Left ventricle myocardium inferior (tissue), 1 donor: Measurements from ENCODE around the gene MB21D2. TPM values are rescaled to one million over a fixed set of nuclear protein-coding genes. Genes with fewer than 3 reads are reported as not detected.
A peak's percentile ranks its signal among the peaks of the same experiment; 100 is the strongest.

ENCODE experiments used
- DNase-seq: peaks from one replicate; pipeline ENCODE4 v3.0.0-alpha.2; 2020
- H3K27ac ChIP-seq: fragments of 200-600 bp; replicated peaks from 2 replicates; pipeline ENCODE4 v1.8.0; 2021
- H3K27me3 ChIP-seq: fragments of 200-600 bp; 2 replicates; pipeline ENCODE4 v1.8.0; 2021; ENCODE audit warnings: low read depth
- H3K36me3 ChIP-seq: fragments of 200-600 bp; 2 replicates; pipeline ENCODE4 v1.8.0; 2021
- H3K4me1 ChIP-seq: fragments of 200-600 bp; 2 replicates; pipeline ENCODE4 v1.8.0; 2021
- H3K4me3 ChIP-seq: fragments of 200-600 bp; 2 replicates; pipeline ENCODE4 v1.8.0; 2021; ENCODE audit warnings: mild to moderate bottlenecking, moderate library complexity
- H3K9me3 ChIP-seq: fragments of 200-600 bp; replicated peaks from 2 replicates; pipeline ENCODE4 v1.8.0; 2021
- intact Hi-C: fragments of 100-400 bp; cut with micrococcal nuclease; formaldehyde crosslinking; loops from one replicate; pipeline ENCODE4 v1.11.0; 2022
- total RNA-seq: library from RNA; stranded (reverse); fragmentation: NEBNext Ultra II Directional; extraction: Animal tissue kit (Norgen Biotek cat#: 25700); gene quantifications from one replicate; pipeline ENCODE4 v1.2.1, GENCODE V29; 2021
- TF ChIP-seq, protein P1 (sequence below): fragments of 200-600 bp; IDR thresholded peaks from 2 replicates; pipeline ENCODE4 v1.8.0; 2021; ENCODE audit warnings: antibody characterized with exemption, mild to moderate bottlenecking, borderline replicate concordance
- donor health status: DM: no; HTN: yes; CAD: no; lungs with severe emphysema.

The MB21D2 gene
- total RNA-seq, 1 donor from 2014 or later = 1.8 TPM

DNA sequence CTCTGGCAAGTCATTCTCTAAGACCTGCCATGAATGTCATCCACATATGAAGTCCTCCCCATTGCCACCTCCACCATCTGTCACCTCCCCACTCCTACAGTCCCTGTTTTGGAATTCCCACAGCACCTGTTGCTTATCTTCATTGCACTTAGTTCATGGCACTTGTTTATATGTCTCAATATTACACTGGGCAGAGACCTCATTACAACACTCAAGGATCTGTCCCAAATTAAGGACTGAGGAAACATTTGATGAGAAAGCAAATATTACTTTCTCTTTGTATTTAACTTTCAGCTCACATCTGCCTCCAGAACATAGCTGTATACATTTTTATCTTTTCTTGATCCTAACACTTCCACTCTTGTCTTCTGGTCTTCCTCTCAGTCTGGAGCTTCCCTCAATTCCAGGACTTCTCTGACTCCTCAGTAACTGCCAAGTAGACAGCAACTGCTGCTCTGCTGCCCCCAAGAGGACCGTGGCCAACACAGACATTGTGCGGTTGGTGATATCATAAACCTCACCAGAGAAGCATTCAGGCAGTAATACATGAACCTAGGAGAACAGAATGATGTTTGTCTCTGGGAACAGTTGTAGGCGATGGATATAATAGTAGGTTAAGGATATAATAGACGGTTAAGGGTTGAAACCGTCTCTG lies 145.3 kb downstream of the MB21D2 start:
- no peak overlapping the region for H3K4me3 ChIP-seq
- no peak overlapping the region for H3K27ac ChIP-seq
- peak; percentile 48 for DNase-seq
- no peaks in the 10 kb centered on the region for H3K36me3 ChIP-seq
- intact Hi-C loops = no loop called here
- TF ChIP-seq, protein P1, sequence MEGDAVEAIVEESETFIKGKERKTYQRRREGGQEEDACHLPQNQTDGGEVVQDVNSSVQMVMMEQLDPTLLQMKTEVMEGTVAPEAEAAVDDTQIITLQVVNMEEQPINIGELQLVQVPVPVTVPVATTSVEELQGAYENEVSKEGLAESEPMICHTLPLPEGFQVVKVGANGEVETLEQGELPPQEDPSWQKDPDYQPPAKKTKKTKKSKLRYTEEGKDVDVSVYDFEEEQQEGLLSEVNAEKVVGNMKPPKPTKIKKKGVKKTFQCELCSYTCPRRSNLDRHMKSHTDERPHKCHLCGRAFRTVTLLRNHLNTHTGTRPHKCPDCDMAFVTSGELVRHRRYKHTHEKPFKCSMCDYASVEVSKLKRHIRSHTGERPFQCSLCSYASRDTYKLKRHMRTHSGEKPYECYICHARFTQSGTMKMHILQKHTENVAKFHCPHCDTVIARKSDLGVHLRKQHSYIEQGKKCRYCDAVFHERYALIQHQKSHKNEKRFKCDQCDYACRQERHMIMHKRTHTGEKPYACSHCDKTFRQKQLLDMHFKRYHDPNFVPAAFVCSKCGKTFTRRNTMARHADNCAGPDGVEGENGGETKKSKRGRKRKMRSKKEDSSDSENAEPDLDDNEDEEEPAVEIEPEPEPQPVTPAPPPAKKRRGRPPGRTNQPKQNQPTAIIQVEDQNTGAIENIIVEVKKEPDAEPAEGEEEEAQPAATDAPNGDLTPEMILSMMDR = peak; percentile 69
- peaks cover 6% of the 10 kb centered on the region for H3K4me1 ChIP-seq
- H3K27me3 ChIP-seq = no peaks in the 10 kb centered on the region
- peaks cover 19% of the 10 kb centered on the region for H3K9me3 ChIP-seq

DNA sequence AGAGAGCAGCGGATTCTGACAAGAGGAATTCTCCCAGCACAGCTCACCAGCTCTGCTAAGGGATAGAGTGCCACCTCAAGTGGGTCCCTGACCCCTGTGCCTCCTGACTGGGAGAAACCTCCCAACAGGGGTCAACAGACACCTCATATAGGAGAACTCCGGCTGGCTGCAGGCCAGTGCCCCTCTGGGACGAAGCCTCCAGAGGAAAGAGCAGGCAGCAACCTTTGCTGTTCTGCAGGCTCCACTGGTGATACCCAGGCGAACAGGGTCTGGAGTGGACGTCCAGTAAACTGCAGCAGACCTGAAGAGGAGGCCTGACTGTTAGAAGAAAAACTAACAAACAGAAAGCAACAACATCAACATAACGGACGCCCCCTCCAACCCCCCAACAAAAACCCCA lies 159.0 kb downstream of the MB21D2 start:
- Histone ChIP-seq H3K36me3 (no peaks in the 10 kb centered on the region), H3K4me1 (no peaks in the 10 kb centered on the region), H3K4me3 (no peak overlapping the region), H3K27me3 (no peaks in the 10 kb centered on the region), H3K27ac (no peak overlapping the region), H3K9me3 (no peaks in the 10 kb centered on the region)
- TF ChIP-seq, protein P1 = no peak
- intact Hi-C loops = no loop called here
- DNase-seq = no peak

DNA sequence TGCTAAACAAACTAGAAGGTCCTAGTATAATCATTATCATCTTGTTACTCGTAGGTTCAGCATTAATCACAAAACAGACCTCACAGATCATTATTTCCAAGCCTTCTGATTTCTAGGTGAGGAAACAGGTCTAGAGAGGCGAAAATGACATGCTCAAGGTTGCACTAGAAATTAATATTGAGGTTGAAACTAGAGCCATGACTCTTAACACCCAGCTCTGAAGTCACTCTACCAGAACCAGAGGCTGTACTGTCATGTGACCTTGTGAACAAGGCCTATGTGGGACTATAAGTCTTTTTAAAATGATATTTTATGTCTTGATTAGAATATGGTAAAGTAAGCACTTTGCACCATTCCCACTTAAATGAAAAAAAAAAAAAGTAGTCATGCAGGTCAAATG lies 166.5 kb downstream of the MB21D2 start:
- H3K4me1 ChIP-seq = no peaks in the 10 kb centered on the region
- intact Hi-C loops = no loop called here
- DNase-seq = no peak
- H3K9me3 ChIP-seq = no peaks in the 10 kb centered on the region
- no peak overlapping the region for H3K27ac ChIP-seq
- TF ChIP-seq, protein P1 = no peak
- no peak overlapping the region for H3K4me3 ChIP-seq
- H3K27me3 ChIP-seq = no peaks in the 10 kb centered on the region
- no peaks in the 10 kb centered on the region for H3K36me3 ChIP-seq

DNA sequence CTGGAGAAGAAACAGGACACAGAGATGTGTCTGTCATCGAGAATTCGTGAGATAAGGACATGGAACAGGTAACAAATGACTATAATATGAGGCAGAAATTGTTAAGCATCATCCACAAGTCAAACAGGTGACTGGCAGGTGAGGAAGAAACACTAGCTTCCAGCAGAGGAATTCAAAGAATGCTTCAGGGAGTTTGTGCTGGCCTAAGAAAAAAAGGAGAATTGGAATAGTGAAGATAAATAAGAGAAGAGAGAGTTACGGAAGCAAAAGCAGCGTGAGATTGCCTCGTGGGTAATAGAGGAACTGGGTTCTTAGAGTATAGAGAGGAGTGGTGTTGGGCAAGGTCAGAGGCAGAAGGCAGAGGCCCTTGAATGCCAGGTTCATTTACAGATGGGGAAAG lies 167.5 kb downstream of the MB21D2 start:
- TF ChIP-seq, protein P1 = no peak
- no peaks in the 10 kb centered on the region for H3K27me3 ChIP-seq
- no peak overlapping the region for H3K4me3 ChIP-seq
- no peak overlapping the region for H3K27ac ChIP-seq
- H3K4me1 ChIP-seq = no peaks in the 10 kb centered on the region
- DNase-seq = no peak
- intact Hi-C loops = no loop called here
- no peaks in the 10 kb centered on the region for H3K36me3 ChIP-seq
- H3K9me3 ChIP-seq = no peaks in the 10 kb centered on the region

DNA sequence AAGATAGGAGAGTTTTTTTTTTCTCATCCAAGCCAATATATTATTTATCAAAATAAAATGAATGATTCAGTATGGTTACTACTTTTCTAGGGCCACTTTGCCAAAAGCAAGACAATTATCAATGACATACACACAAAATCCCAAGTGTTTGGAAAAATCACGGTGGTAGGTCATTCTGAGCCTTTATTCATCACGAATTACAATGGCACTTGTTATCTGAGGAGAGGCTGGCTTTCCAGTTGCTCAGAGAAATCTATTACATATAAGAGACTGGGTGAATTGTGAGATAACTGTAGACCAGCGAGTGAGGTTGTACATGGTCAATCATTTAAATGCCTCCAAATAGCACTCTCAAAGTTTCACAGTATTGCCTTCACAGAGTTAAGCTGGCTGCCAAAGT lies 169.9 kb downstream of the MB21D2 start:
- TF ChIP-seq, protein P1 = no peak
- DNase-seq = no peak
- Histone ChIP-seq H3K36me3 (no peaks in the 10 kb centered on the region), H3K4me3 (no peak overlapping the region), H3K4me1 (no peaks in the 10 kb centered on the region), H3K9me3 (no peaks in the 10 kb centered on the region), H3K27ac (no peak overlapping the region), H3K27me3 (no peaks in the 10 kb centered on the region)
- intact Hi-C loops = no loop called here
